ENCODE measurements around the gene LUC7L2. TPM values are rescaled to one million over a fixed set of nuclear protein-coding genes. Genes with fewer than 3 reads are reported as not detected.
"Not testable (repeated sequence)": the region's sequence is repeated elsewhere in the genome, so short reads cannot be mapped to it uniquely, and the experiment has no call there.

The LUC7L2 gene
- total RNA-seq (2014; rRNA removed), result 78.5 and 86.4 TPM in 2 replicates
- polyA plus RNA-seq (2012), result 36.0 TPM

- DNase-seq (ENCODE audit: low read depth), result peak; percentile 99
Measured at GRCh38 chr7:139359366-139360209, at the start of gene LUC7L2. Gene LUC7L2, plus strand, starts transcription at chr7:139359894. Its CDS starts 368 bp downstream, at chr7:139360262.

- no peak for DNase-seq (ENCODE audit: low read depth)
Measured at GRCh38 chr7:139317939-139318505, 41.7 kb upstream of the LUC7L2 start.

- peak; percentile 57 for DNase-seq (ENCODE audit: low read depth)
Measured at GRCh38 chr7:139321071-139321745, 38.5 kb upstream of the LUC7L2 start.

GRCh38 chr7:139324709-139325108 is 35.0 kb upstream of the LUC7L2 start:
- not testable (repeated sequence) for DNase-seq (ENCODE audit: low read depth)

- peak; percentile 82 for DNase-seq (ENCODE audit: low read depth)
Measured at GRCh38 chr7:139328375-139328774, 31.3 kb upstream of the LUC7L2 start.

GRCh38 chr7:139329119-139329518 is 30.6 kb upstream of the LUC7L2 start:
- DNase-seq (ENCODE audit: low read depth), result no peak

GRCh38 chr7:139330333-139331030 is 29.2 kb upstream of the LUC7L2 start:
- DNase-seq (ENCODE audit: low read depth), result no peak

- DNase-seq (ENCODE audit: low read depth), result no peak
Measured at GRCh38 chr7:139332697-139333359, 26.9 kb upstream of the LUC7L2 start.

GRCh38 chr7:139333443-139333842 is 26.3 kb upstream of the LUC7L2 start:
- not testable (repeated sequence) for DNase-seq (ENCODE audit: low read depth)

GRCh38 chr7:139334399-139335150 is 25.1 kb upstream of the LUC7L2 start:
- DNase-seq (ENCODE audit: low read depth), result no peak

- no peak for DNase-seq (ENCODE audit: low read depth)
Measured at GRCh38 chr7:139339025-139339424, 20.7 kb upstream of the LUC7L2 start.

GRCh38 chr7:139339698-139340036 is 20.0 kb upstream of the LUC7L2 start:
- DNase-seq (ENCODE audit: low read depth), result no peak

- DNase-seq (ENCODE audit: low read depth), result peak; percentile 100
Measured at GRCh38 chr7:139340037-139340807, 19.5 kb upstream of the LUC7L2 start.

GRCh38 chr7:139340808-139341057 is 19.0 kb upstream of the LUC7L2 start:
- DNase-seq (ENCODE audit: low read depth), result no peak

- peak; percentile 95 for DNase-seq (ENCODE audit: low read depth)
Measured at GRCh38 chr7:139341058-139341775, 18.5 kb upstream of the LUC7L2 start, which contains the start of gene FMC1. Gene FMC1, plus strand, starts transcription at chr7:139341337. Its CDS starts 48 bp downstream, at chr7:139341385.

- peak; percentile 9 for DNase-seq (ENCODE audit: low read depth)
Measured at GRCh38 chr7:139341776-139342226, 17.9 kb upstream of the LUC7L2 start.

GRCh38 chr7:139345042-139345441 is 14.7 kb upstream of the LUC7L2 start:
- no peak for DNase-seq (ENCODE audit: low read depth)

GRCh38 chr7:139351027-139351426 is 8.7 kb upstream of the LUC7L2 start:
- DNase-seq (ENCODE audit: low read depth), result no peak

- DNase-seq (ENCODE audit: low read depth), result no peak
Measured at GRCh38 chr7:139354729-139355128, 5.0 kb upstream of the LUC7L2 start.

Data from LHCN-M2 (cell line).